Measurements from ENCODE around the gene ALG11. TPM values are rescaled to one million over a fixed set of nuclear protein-coding genes. Genes with fewer than 3 reads are reported as not detected.

The ALG11 gene
- total RNA-seq: 20.4 and 27.4 TPM in 2 replicates

DNA sequence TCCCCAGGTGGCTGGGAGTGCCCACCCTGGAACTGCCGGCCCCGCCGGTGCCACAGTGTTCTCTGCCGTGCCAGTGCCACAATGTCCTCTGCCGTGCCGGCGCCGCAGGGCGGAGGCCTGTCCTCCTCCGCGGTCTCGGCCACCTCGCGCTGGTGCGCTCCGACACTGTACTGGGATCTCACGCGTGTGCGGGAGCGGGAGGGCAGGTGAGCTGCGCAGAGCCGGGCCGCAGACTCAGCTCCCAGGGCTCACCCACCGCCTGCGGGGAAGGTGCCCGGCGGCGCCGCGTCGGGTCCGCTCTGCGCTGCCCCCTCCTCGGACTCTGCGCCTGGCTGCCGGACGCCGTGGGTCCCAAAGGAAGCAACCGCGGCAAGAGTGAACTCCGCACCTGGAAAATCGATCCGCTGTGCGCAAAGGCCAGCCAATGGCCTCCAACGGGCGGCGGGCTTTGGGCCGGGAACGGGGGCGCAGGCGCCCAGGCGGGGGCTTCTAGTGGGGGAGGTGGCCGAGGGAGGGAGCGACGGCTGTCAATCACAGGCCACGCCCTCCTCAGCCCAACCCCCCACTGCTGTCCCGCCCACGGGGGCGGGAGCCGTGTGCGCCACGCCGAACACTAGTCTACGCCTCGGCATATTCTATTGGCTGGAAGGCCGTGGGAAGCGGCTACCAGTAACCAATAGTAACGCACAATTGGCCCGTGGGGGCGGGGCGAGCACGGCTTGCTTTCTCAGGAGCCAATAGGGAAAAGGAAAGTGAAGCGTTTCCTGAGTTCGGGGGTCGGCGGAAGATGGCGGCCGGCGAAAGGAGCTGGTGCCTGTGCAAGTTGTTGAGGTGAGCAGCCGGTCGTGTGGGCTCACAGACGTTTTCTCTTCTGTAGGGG is at the start of gene ALG11:
TSS of gene ALG11 (plus strand) at position 767 of the 880 bp plus-strand sequence. CDS start at position 788, 21 bp downstream.

DNA sequence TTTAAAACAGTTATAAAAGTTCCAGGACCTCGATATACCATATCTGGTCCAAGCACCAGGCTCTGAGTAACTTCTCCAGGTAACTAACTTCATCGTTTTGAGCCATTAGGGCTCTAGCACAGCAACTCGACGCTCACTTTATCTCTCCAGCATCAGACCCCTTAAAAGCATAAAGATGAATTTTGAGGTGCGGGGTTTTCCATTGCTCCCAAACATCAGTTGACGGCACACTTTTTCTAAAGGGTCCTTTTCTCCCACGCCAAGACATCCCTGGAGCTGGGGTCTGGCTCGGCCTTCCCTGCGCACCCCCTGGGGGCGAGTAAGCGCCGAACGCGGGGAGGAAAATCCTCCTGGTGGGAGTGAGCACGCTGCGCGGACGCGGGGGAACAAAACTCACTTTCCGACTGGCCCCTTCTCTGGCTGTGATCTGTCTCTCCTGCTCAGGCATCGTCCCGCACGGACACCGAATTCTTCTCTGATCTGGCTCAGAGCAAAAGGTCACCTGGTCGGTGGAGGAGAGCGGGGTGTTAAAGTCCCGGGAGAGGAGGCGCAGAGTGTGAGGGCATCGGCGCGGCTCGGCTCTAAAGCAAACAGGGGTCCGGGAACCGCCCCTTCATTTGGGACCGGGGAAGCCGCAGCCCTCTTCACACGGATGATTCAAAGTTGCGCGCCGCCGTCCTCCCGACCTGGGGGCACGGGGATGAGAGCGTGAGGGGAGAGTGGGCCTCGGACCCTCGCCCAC is 1.1 kb upstream of the ALG11 start, which contains the start of gene ATP7B:
TSS of gene ATP7B (minus strand) at position 561 of the 742 bp plus-strand sequence. CDS start at position 448, 113 bp downstream.

GRCh38 chr13:52024481-52024880 is 12.3 kb downstream of the ALG11 start, which contains the start of gene UTP14C:
UTP14C (plus strand) TSS chr13:52024691; CDS start chr13:52028805, 4,114 bp downstream.

Other genes with a start within 250 kb of the ALG11 start
- gene DHRS12, start 208.2 kb upstream of the ALG11 start, total RNA-seq: 4.0 and 10.2 TPM in 2 replicates
- gene TMEM272, start 167.2 kb upstream of the ALG11 start, total RNA-seq: 0.39 TPM in 1 of 2 replicates, not detected in the other
- not detected in 2 replicates for gene CCDC70, start 150.4 kb upstream of the ALG11 start, total RNA-seq
- gene ATP7B, start 948 bp upstream of the ALG11 start, total RNA-seq: 18.2 and 26.3 TPM in 2 replicates
- 11.0 and 11.3 TPM in 2 replicates for gene UTP14C, start 12.3 kb downstream of the ALG11 start, total RNA-seq
- 0.39 TPM in 1 of 2 replicates, not detected in the other for gene NEK5, start 116.7 kb downstream of the ALG11 start, total RNA-seq
- gene NEK3, start 147.2 kb downstream of the ALG11 start, total RNA-seq: 8.9 and 13.0 TPM in 2 replicates